Cerebellar nuclear complex (tissue), 1 donor: ENCODE measurements around the gene ELL.

ENCODE experiments used
- DNase-seq, 2 experiments: peaks; one replicate each; lab custom pipeline; 2025; lab: John Stamatoyannopoulos, UW

Gene ELL

DNA sequence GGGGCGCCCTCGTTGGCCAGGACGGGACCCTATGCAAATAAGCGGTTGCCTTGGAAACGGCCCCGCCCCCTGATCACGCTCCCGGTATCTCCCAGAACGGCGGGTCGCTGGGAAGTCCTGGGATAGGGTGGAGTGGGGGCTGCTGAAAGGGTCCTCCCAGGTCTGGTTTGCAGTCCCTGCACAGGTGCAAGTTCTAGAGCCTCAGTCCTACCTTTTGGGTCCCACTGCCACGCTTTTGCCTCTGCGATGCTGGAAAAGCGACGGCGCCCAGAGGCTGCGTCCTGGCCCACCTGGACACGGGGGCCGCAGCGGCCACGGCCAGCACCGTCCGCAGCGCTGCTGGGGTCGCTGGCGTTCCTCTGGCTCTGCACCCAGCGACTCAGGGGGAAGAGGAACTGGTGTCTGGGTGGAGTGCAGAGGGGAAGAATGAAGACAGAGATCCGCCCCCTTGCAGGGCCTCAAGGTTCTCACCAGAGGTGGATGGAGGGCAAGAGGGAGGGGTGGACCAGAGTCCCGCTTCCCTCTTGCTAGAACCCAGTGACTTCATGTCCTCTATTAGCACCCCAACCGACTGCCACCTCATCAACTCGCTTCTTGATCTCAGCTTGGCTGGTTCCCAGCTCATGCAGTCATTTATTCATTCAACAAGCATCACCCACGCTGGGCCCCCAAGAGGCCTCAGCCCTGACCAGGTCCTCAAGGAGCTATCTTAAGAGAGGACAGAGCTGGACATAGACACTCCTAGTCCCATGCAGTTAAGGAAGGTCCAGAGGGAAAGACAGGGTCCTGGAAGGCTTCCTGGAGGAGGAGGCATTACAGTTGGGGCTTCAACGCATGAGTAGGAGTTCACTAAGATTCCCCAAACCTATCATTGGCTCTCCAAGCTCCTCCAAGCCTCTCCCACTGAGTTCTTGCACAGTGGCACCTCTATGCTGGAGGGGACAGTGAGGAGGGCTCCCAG lies 124.3 kb downstream of the ELL start, which contains the start of gene LRRC25:
Gene LRRC25, minus strand, starts transcription at position 381 of the 961 bp plus-strand sequence. CDS start 659 bp downstream, outside the sequence.
- DNase-seq: no peak

GRCh38 chr19:18396471-18397241 lies 125.2 kb downstream of the ELL start:
- no peak for DNase-seq

- DNase-seq: no peak
Observed at GRCh38 chr19:18393836-18394235, 128.0 kb downstream of the ELL start.

DNA sequence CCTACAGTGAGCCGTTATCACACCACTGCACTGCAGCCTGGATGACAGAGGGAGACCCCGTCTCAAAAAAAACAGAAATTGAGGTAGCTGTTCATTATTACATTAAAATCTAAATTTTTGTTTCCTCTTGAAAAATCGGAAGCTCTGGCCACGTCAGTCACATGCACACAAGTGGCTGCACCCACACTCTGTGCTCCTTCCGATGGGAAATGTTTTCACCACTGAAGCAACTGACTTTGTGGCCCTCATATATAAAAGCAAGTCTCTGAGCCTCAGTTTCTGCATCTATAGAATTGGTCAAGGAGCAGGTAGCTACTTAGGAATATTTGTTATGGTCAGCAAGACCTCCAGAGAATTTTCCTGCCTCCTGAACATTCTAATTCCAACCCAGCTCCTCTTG lies 128.9 kb downstream of the ELL start:
- DNase-seq: no peak
